ENCODE results near the gene KDM4B.

DNA sequence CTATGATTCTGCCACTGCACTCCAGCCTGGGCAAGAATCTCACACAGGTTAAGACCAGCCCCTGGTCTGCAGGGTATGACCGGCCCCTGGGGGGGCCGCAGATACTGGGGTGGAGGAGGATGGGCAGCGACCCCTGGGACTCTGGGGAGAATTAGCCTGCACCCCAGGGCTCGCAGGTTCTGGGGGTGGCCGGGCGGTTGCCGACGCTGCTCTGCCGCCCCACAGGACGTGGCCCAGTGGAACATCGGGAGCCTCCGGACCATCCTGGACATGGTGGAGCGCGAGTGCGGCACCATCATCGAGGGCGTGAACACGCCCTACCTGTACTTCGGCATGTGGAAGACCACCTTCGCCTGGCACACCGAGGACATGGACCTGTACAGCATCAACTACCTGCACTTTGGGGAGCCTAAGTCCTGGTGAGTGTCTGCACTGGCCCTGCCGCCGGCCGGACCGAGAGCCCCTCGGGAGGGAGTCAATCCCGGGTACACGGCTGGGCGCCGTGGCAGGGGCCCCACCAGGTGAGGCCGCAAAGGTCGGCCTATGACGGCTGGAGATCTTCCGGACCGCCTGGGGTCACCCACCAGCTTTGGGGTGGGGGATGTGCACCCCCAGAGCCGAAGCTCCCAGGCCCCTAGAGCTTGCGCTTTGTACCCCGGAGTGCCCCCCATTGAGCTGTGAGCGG is 78.5 kb downstream of the KDM4B start:
- TF ChIP-seq, protein P1, sequence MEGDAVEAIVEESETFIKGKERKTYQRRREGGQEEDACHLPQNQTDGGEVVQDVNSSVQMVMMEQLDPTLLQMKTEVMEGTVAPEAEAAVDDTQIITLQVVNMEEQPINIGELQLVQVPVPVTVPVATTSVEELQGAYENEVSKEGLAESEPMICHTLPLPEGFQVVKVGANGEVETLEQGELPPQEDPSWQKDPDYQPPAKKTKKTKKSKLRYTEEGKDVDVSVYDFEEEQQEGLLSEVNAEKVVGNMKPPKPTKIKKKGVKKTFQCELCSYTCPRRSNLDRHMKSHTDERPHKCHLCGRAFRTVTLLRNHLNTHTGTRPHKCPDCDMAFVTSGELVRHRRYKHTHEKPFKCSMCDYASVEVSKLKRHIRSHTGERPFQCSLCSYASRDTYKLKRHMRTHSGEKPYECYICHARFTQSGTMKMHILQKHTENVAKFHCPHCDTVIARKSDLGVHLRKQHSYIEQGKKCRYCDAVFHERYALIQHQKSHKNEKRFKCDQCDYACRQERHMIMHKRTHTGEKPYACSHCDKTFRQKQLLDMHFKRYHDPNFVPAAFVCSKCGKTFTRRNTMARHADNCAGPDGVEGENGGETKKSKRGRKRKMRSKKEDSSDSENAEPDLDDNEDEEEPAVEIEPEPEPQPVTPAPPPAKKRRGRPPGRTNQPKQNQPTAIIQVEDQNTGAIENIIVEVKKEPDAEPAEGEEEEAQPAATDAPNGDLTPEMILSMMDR (IDR thresholded peaks at IDR 0.05; ENCODE audit: low read depth, low read length, poor library complexity, severe bottlenecking), result no peak
- no peak for TF ChIP-seq EZH2phosphoT487 (IDR thresholded peaks at IDR 0.05; ENCODE audit: borderline replicate concordance, low read length)
